ENCODE data around the gene NFYC. TPM values are rescaled to one million over a fixed set of nuclear protein-coding genes. Genes with fewer than 3 reads are reported as not detected.

The NFYC gene
- polyA plus RNA-seq, 1 experiment = 37.9 TPM

- Histone ChIP-seq H3K9me3 (ENCODE audit: control insufficient read depth, insufficient read depth, low read length) (no peaks in the 10 kb centered on the region), H3K4me3 (ENCODE audit: low read depth, low read length) (no peak overlapping the region), H3K27ac (ENCODE audit: low read depth, low read length) (no peak overlapping the region), H3K27me3 (ENCODE audit: control insufficient read depth, insufficient read depth, low read length) (no peaks in the 10 kb centered on the region)
- no peak for TF ChIP-seq CTCF (IDR thresholded peaks at IDR 0.05; ENCODE audit: low read depth, low read length)
- no peak for DNase-seq (ENCODE audit: low read depth, low spot score)
- ChIA-PET CTCF (interaction anchor here (1.6 kb wide), 1 partner anchor 17 kb away, joined by 4 read pairs; no protein-coding TSS in a partner anchor), POLR2A (no interaction called here)
Observed at GRCh38 chr1:40757084-40757483, 65.6 kb downstream of the NFYC start.

DNA sequence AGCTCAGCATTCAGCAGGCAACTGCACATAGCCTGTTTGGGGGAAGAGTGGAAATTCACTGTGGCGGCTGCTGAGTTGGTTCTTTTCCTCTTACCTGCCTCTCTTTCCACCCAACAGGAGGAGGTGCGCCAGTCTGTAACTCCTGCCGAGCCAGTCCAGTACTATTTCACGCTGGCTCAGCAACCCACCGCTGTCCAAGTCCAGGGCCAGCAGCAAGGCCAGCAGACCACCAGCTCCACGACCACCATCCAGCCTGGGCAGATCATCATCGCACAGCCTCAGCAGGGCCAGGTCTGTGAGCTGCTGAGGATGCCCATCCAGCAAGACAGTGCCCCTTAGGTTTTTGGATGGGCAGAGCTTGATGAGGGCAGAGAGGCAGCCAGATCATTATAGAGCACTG is 66.5 kb downstream of the NFYC start:
- TF ChIP-seq CTCF (IDR thresholded peaks at IDR 0.05; ENCODE audit: low read depth, low read length) = no peak
- Histone ChIP-seq H3K27me3 (ENCODE audit: control insufficient read depth, insufficient read depth, low read length) (no peaks in the 10 kb centered on the region), H3K27ac (ENCODE audit: low read depth, low read length) (no peak overlapping the region), H3K9me3 (ENCODE audit: control insufficient read depth, insufficient read depth, low read length) (no peaks in the 10 kb centered on the region), H3K4me3 (ENCODE audit: low read depth, low read length) (no peak overlapping the region)
- POLR2A ChIA-PET = no interaction called here
- DNase-seq (ENCODE audit: low read depth, low spot score) = no peak
- CTCF ChIA-PET = interaction anchor here (1.6 kb wide), 1 partner anchor 17 kb away, joined by 4 read pairs; no protein-coding TSS in a partner anchor

DNA sequence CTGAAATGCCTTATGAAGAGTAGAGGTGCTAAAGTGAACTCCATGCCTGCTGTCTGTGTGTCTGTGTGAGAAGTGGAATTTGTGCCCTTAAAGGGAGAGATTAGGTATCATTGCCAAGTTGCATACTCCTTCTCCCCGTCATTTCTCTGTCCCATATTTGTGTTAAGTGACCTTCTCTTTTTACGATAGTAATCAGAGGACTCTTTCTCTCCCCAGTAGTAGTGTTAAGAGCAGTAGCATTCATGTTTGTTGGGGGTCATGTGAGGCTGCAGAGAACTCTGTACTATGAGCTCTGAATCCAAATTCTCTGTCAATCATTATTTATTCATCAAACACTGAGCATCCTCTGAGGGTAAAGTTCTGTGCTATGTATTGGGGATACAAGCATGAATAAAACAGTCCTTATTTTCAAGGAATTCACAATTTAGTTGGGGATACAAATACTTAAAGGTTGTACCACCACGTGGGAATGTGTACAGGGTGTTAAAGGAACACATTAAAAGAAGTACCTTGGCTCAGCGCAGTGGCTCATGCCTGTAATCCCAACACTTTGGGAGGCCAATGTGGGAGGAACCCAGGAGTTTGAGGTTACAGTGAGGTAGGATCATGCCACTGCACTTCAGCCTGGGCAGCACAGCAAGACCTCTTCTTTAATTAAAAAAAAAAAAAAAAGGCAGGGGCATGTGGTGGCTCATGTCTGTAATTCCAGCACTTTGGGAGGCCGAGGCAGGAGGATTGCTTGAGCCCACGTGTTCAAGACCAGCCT is 67.3 kb downstream of the NFYC start:
- no peak overlapping the region for H3K4me3 ChIP-seq (ENCODE audit: low read depth, low read length)
- no peak overlapping the region for H3K27ac ChIP-seq (ENCODE audit: low read depth, low read length)
- CTCF ChIA-PET = interaction anchor here (1.6 kb wide), 1 partner anchor 16 kb away, joined by 4 read pairs; no protein-coding TSS in a partner anchor
- DNase-seq (ENCODE audit: low read depth, low spot score) = no peak
- no peak for TF ChIP-seq CTCF (IDR thresholded peaks at IDR 0.05; ENCODE audit: low read depth, low read length)
- H3K27me3 ChIP-seq (ENCODE audit: control insufficient read depth, insufficient read depth, low read length) = no peaks in the 10 kb centered on the region
- no peaks in the 10 kb centered on the region for H3K9me3 ChIP-seq (ENCODE audit: control insufficient read depth, insufficient read depth, low read length)
- POLR2A ChIA-PET = no interaction called here

GRCh38 chr1:40760984-40761383 is 69.5 kb downstream of the NFYC start:
- H3K9me3 ChIP-seq (ENCODE audit: control insufficient read depth, insufficient read depth, low read length) = no peaks in the 10 kb centered on the region
- TF ChIP-seq CTCF (IDR thresholded peaks at IDR 0.05; ENCODE audit: low read depth, low read length) = no peak
- no peak for DNase-seq (ENCODE audit: low read depth, low spot score)
- CTCF ChIA-PET = no interaction called here
- POLR2A ChIA-PET = no interaction called here
- H3K27ac ChIP-seq (ENCODE audit: low read depth, low read length) = no peak overlapping the region
- no peak overlapping the region for H3K4me3 ChIP-seq (ENCODE audit: low read depth, low read length)
- H3K27me3 ChIP-seq (ENCODE audit: control insufficient read depth, insufficient read depth, low read length) = no peaks in the 10 kb centered on the region

DNA sequence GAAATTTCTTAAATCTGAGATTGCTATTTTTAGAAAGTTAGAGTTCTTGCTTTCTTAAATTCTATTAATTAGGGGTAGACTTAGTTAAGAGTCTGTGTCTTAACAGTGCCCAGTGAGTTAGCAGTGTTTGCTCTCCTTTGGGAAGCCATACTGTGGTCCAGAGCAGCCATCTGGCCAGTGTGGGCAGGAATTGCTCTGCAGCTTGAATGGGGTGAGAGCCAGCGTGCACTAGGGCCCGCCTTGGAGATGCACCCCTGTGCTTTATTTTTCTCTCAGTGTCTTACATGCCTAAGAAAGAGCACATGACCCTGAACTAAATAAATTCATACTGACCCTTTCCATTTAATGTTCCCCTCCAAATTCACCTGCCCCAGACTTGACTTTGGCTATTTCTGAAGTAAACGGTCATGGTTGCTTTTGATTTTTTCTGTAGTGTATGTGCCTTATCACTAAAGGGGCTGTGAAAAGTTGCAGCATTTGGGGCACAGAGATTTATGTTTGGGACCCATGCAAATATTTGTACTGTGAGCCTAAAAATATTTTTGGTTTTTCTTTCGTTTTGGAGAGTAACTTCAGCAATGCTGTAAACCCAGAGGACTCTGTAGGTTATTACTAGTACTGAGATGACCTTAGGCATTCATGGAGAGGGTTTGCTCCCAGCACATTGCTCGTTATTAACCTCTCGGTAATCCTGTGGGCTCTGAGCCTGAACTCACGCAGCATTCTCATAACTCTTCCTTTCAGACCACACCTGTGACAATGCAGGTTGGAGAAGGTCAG is 70.8 kb downstream of the NFYC start:
- Histone ChIP-seq H3K27me3 (ENCODE audit: control insufficient read depth, insufficient read depth, low read length) (no peaks in the 10 kb centered on the region), H3K9me3 (ENCODE audit: control insufficient read depth, insufficient read depth, low read length) (no peaks in the 10 kb centered on the region), H3K27ac (ENCODE audit: low read depth, low read length) (no peak overlapping the region), H3K4me3 (ENCODE audit: low read depth, low read length) (no peak overlapping the region)
- CTCF ChIA-PET = interaction anchor here (4.5 kb wide), 1 partner anchor 11 kb away, joined by 31 read pairs; no protein-coding TSS in a partner anchor
- no peak for TF ChIP-seq CTCF (IDR thresholded peaks at IDR 0.05; ENCODE audit: low read depth, low read length)
- no peak for DNase-seq (ENCODE audit: low read depth, low spot score)
- POLR2A ChIA-PET = no interaction called here

Measured in AG04450 (cell line).